SK-N-SH treated with all-trans-retinoic acid at 6 μM for 48 hours (cell line): ENCODE results near the gene FAM20C.

Experiments
- CREB5 ChIP-seq: fragments of 250-450 bp; sonication (Bioruptor Pico); IDR thresholded peaks from 2 replicates; pipeline ENCODE4 v1.5.1; 2020; ENCODE audit warnings: low read depth, mild to moderate bottlenecking, moderate library complexity
- OSR1 ChIP-seq: fragments of 250-450 bp; sonication (Bioruptor Pico); IDR thresholded peaks from 2 replicates; pipeline ENCODE4 v1.8.0; 2022; ENCODE audit warnings: moderate library complexity, mild to moderate bottlenecking, inconsistent platforms
- PATZ1 ChIP-seq: fragments of 250-450 bp; sonication (Bioruptor Pico); IDR thresholded peaks from 2 replicates; pipeline ENCODE4 v1.8.0; 2020; ENCODE audit warnings: mild to moderate bottlenecking, moderate library complexity, borderline replicate concordance
- RARB ChIP-seq: fragments of 250-450 bp; sonication (Bioruptor Pico); IDR thresholded peaks from 2 replicates; pipeline ENCODE4 v1.8.0; 2021; ENCODE audit warnings: mild to moderate bottlenecking, moderate library complexity
- SNAI2 ChIP-seq: fragments of 250-450 bp; sonication (Bioruptor Pico); IDR thresholded peaks from 2 replicates; pipeline ENCODE4 v1.5.0; 2020; ENCODE audit warnings: mild to moderate bottlenecking, moderate library complexity
- ZC3H10 ChIP-seq: fragments of 250-450 bp; sonication (Bioruptor Pico); IDR thresholded peaks from 2 replicates; pipeline ENCODE4 v1.5.1; 2021; ENCODE audit warnings: mild to moderate bottlenecking, moderate library complexity
- ZFP3 ChIP-seq: fragments of 250-450 bp; sonication (Bioruptor Pico); IDR thresholded peaks from 2 replicates; pipeline ENCODE4 v1.5.0; 2020; ENCODE audit warnings: mild to moderate bottlenecking, moderate library complexity
- ZNF565 ChIP-seq: fragments of 450-650 bp; formaldehyde crosslinking; conservative IDR thresholded peaks from 2 replicates; pipeline ENCODE4 v1.5.0; 2020; ENCODE audit warnings: low read depth, mild to moderate bottlenecking, moderate library complexity
- ZNF8 ChIP-seq: fragments of 450-650 bp; formaldehyde crosslinking; IDR thresholded peaks from 2 replicates; pipeline ENCODE4 v1.5.0; 2020; ENCODE audit warnings: mild to moderate bottlenecking, moderate library complexity

- TF ChIP-seq CREB5 (CRISPR knock-in tag) (no peak), ZNF8 (CRISPR knock-in tag) (no peak), ZFP3 (CRISPR knock-in tag) (no peak), OSR1 (CRISPR knock-in tag) (no peak), PATZ1 (no peak), RARB (CRISPR knock-in tag) (no peak), ZC3H10 (CRISPR knock-in tag) (no peak), ZNF565 (CRISPR knock-in tag) (no peak), SNAI2 (CRISPR knock-in tag) (no peak)
These were observed 8.3 kb downstream of the FAM20C start for GRCh38 chr7:200704-201103.
